Fibroblast of peridontal ligament (primary cell): ENCODE data around the gene FAM219A.
"Not testable (repeated sequence)": the region's sequence is repeated elsewhere in the genome, so short reads cannot be mapped to it uniquely, and the experiment has no call there.

ENCODE experiments used
- DNase-seq: peaks from one replicate; pipeline ENCODE4 v3.0.0-alpha.2; 2010; ENCODE audit errors: extremely low read depth

FAM219A gene

GRCh38 chr9:34443976-34444375 lies 14.4 kb downstream of the FAM219A start:
- peak; percentile 30 for DNase-seq

DNA sequence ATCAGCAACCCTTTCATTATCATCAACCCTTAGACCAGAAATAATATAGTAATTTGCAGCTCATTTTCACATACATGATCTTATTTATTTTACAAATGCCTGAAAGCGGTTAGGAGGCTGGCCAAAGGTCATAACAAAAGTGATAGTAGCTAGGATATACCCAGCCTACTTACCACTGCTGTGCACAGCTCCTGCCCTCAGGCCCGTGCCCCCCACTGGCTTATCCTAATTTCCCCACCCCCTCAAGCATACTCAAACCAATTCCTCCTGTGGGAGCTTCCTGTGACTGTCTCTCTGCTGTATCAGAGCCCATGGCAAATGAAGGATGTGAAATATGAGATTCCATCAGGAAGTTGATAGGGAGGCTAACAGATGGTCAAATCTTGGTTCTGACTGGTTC lies 14.8 kb downstream of the FAM219A start:
- peak; percentile 12 for DNase-seq

DNA sequence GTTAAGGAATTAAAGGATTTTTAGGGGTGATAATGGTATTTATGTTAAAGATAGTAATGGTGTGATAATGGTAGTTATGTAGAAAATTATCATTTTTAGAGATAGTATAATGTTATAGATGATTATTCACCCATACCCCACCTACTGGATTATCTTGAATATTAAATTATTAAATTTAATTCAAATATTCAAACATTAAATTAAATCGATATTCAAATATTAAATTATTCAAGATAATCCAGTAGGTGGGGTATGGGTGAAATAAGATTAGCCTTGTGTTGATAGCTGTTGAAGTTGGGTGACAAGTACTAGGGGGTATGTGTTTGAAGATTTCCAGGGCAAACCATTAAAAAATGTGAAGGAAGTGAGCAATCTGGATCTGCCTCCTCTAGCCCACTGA lies 15.6 kb downstream of the FAM219A start:
- no peak for DNase-seq

- DNase-seq, result no peak
Measured at GRCh38 chr9:34440017-34440416, 18.4 kb downstream of the FAM219A start.

GRCh38 chr9:34438465-34438864 lies 19.9 kb downstream of the FAM219A start:
- DNase-seq, result not testable (repeated sequence)

DNA sequence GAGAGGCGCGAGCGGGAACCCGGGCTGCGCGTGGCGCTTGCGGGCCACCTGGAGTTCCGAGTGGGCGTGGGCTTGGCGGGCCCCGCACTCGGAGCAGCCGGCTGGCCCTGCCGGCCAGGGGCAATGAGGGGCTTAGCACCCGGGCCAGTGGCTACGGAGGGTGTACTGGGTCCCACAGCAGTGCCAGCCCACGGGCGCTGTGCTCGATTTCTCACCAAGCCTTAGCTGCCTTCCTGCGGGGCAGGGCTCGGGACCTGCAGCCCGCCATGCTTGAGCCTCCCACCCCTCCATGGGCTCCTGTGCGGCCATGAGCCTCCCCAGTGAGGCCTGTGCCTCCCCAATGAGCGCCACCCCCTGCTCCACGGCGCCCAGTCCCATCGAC lies 20.5 kb downstream of the FAM219A start:
- not testable (repeated sequence) for DNase-seq

DNA sequence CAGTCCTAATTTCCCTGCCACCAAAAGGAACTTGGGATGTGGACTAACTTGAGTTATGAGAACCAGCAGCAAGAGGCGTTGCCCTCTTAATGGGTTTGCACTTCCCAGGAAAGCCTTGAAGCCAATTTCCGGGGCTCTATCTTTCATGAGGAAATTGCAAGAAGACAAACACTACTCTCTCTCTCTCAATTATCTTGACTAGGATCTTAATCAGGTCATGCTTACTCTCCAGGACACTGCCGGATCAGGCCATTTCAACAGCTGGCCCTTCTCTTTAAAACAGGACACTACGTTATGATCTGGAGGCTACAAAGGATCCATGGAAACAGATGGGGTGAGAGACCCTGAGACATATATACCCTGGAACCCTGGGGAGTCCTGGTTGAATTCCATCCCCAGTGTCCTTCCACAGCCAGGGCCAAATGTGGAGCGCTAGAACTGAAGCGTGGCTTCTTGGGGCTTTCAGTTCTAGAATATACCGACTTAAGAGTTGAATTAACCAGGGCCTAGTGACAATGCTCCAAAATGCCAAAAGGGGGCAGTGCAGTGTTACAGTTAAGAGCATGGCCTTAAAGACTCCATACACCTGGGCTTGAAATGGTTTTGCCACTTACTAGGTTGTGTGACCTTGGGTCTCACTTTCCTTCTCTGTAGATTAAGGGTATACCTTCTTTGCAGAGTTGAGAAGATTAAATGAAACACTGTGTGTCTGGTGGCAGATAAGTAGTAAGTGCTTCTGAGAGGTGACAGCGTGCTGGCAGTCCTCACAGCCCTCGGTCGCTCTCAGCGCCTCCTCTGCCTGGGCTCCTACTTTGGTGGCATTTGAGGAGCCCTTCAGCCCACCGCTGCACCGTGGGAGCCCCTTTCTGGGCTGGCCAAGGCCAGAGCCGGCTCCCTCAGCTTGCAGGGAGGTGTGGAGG lies 21.1 kb downstream of the FAM219A start:
- peak; percentile 86 for DNase-seq

DNA sequence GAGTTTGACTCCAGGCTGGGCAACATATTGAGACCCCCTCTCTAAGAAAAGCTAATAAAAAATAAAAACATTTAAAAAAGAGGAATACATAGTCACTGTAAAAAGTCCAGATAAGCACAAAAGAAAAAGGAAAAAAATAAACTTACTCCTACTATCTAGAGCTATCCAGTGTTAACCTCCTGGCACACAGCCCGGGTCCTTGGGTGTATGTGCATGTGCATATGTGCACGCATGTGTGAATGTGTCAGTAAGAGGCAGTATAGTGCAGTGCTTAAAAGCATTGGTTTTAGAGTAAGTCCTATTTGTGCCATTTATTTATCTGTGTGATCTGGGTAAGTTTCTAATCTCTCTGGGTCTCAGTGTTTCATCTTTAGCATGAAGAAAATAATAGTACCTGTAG lies 26.7 kb downstream of the FAM219A start:
- no peak for DNase-seq

DNA sequence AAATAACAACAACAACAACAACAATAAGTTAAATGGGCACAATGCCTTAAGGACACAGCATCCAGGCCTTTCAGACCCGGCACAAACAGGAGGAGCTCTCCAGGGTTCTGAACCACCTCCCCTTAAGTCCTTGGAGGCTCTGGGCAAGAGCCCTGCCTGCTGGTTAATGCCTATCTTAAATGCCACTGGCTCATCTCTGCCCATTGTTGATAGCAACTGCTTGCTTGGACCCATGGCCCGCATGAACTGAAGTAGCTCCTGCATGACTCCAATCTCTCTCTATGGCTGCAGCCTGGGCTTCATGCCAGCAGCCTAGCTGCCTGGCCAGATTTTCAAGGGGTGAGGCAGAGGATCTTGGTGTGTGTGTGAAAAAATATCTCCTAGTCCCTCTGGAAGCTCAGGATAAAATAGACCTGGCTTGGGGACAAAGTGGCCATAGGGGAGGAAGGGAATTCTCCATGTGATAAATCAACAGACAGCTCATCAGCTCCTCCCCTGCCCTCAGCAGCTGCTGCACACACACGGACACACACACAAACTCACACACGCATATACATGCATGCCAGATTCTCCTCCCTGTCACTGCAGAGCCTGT lies 27.4 kb downstream of the FAM219A start:
- DNase-seq, result peak; percentile 84

- no peak for DNase-seq
Measured at GRCh38 chr9:34428325-34428958, 29.9 kb downstream of the FAM219A start.

GRCh38 chr9:34426347-34427074 lies 31.9 kb downstream of the FAM219A start:
- DNase-seq, result no peak

- no peak for DNase-seq
Measured at GRCh38 chr9:34419716-34420504, 38.5 kb downstream of the FAM219A start.

GRCh38 chr9:34417734-34418133 lies 40.6 kb downstream of the FAM219A start:
- DNase-seq, result no peak

DNA sequence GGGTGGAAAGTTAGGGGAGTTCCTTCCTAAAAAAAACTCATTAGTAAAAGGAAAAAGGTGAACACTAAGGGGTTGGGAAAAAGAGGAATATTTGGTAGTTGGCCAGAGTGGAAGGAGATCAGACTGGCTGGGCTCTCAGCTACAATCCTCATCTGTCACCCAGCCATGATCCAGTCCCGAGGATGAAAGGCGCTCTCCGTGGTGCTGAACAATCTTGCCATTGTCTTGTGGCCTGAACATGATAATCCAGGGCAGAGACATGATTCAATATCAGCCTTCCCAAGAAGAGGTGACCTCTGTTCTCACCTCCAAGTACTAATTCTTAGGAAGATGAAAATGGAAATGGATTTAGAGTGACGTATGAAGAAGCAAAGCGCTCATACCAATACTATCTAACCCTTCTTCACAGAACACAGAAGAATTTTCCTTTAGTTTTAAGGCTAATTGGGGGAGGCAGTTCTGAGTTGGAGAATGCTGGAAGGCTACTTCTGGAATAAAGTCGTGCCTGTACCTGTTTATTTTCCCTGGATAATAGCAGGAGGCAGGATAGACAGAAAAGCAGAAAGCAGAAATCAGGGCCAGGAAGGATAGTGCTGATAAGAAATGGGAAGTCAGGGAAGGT lies 45.0 kb downstream of the FAM219A start:
- DNase-seq, result peak; percentile 55

DNA sequence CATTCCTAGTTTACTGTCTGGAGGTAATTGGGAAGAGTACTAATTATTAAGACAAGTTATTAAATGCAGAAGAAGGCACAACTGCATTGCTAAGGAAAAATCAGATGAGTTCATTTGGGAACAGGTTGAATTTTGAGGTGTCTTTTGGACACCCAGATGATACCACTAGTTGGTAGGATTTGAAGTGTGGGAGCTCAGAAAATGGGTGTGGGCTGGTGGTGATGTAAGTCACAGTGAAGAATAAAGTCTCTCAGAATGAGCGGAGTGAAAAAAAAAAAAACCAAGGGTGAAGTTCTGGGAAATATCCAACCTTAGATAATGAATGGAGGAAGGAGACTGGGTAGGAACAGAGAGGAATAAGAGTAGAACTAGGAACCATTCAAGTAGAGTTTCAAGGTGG lies 46.0 kb downstream of the FAM219A start:
- no peak for DNase-seq

GRCh38 chr9:34409154-34409553 lies 49.2 kb downstream of the FAM219A start:
- DNase-seq, result no peak

GRCh38 chr9:34408173-34408572 lies 50.2 kb downstream of the FAM219A start:
- no peak for DNase-seq

DNA sequence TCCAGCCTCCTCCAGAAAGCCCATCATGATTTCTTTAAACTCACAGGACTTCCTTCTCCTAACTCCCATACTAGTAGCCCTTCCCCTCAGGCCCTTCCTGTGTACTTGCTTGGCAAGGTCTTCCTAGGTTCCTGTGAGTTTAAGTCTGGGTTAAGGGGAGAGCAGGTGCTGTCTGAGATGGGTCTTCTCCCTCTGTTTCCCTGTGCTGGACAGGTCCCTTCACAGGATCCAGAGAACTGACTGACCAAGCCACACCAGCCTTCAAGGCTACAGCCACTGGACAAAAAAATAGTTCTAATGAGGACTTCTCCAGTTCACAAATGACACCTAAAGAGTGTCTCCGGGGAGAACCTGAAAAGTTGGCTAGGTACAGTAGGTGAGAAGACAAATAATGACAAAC lies 52.2 kb downstream of the FAM219A start:
- DNase-seq, result no peak

GRCh38 chr9:34405719-34406118 lies 52.7 kb downstream of the FAM219A start:
- peak; percentile 31 for DNase-seq

DNA sequence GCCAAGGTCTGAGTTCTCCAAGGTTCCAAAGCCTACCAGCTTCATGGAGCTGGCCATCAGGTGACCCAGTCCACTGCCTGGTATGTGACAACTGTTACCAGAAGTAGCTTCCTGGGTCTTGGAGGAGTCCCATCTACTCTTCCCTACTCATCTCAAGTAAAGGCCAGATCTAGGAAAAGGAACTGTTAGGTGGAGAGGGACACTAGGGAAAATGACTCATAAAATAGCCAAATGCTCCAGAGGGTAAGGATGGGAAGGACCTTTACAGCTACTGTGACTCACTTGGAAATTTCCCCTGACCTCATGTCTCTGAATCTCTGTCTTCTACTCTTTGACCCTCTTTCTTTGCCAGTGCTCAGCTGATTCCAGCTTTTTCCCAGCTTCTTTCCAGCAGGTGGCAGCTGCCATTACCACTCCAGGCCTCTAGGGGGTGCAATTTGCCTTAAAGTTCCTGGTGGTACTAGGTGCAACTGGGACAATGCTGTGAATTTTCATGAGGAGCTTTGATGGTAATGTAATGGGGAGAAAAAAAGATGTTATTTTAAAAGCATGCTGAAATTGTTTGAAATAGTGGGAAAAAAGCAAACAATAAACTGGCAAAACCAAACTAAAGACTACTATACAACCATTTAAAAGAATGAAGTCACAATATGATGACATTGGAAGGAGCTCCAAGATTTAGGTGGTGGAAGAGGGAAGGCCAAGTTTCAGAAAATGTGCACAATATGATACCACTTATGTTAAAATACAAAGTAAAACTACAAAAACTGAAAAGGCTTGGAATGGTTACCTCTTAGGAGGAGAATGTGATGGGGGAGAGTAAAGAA lies 54.6 kb downstream of the FAM219A start:
- DNase-seq, result peak; percentile 71
